ENCODE measurements around the gene IRAK1BP1. TPM values are rescaled to one million over a fixed set of nuclear protein-coding genes. Genes with fewer than 3 reads are reported as not detected.

The IRAK1BP1 gene
- total RNA-seq, 1 experiment from 2014 or later: 6.1 TPM

DNA sequence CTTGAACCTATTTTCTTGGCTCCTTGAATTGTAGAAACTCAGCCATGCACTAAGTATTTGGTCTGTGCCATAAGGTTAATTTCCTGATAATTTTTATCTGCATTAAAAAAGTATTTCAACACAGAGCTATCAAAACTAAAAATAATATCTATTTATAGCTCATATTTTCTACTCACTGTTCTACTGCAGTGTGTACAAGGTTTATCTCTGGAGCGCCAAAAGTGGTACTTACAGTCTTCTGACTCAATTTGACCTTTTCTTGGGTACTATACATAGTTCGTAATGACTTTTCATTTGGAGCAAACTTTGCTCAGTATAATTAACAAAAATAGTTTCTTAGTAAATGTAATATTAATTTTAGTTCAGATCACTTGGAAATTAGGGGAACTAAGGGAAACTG lies 69.2 kb downstream of the IRAK1BP1 start:
- POLR2A ChIA-PET: no interaction called here
- no peak for ATAC-seq
- no peaks in the 10 kb centered on the region for H3K9me3 Mint-ChIP-seq

DNA sequence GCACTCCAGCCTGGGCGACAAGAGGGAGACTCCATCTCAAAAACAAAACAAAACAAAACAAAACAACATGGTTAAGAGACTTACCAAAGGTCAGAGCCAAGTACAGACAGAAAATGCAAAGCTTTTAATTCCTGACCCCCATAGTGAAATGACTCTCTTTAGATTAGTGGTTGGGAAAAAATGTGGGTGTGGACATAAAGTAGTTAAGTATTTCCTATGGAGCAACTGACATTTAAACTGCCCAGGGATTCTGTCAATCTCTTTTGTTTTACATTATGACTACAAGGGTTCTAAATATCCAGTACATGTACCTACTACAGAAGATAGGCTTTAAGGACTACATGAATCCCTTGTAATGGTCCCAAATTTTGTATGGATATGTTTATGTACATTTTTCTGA lies 75.1 kb downstream of the IRAK1BP1 start:
- DNase-seq (ENCODE audit: low spot score) (no peak), ATAC-seq (no peak)
- Mint-ChIP-seq H3K9me3 (no peaks in the 10 kb centered on the region), H3K27ac (no peak overlapping the region), H3K27me3 (ENCODE audit: low read depth) (no peaks in the 10 kb centered on the region), H3K36me3 (peaks cover 56% of the 10 kb centered on the region), H3K4me3 (no peak overlapping the region), H3K4me1 (no peaks in the 10 kb centered on the region)
- CTCF ChIA-PET: no interaction called here
- POLR2A ChIA-PET: no interaction called here
- TF ChIP-seq, protein P1, sequence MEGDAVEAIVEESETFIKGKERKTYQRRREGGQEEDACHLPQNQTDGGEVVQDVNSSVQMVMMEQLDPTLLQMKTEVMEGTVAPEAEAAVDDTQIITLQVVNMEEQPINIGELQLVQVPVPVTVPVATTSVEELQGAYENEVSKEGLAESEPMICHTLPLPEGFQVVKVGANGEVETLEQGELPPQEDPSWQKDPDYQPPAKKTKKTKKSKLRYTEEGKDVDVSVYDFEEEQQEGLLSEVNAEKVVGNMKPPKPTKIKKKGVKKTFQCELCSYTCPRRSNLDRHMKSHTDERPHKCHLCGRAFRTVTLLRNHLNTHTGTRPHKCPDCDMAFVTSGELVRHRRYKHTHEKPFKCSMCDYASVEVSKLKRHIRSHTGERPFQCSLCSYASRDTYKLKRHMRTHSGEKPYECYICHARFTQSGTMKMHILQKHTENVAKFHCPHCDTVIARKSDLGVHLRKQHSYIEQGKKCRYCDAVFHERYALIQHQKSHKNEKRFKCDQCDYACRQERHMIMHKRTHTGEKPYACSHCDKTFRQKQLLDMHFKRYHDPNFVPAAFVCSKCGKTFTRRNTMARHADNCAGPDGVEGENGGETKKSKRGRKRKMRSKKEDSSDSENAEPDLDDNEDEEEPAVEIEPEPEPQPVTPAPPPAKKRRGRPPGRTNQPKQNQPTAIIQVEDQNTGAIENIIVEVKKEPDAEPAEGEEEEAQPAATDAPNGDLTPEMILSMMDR (IDR thresholded peaks at IDR 0.05): no peak

More for the DNA sequence above, 69.2 kb downstream of the IRAK1BP1 start:
- DNase-seq (ENCODE audit: low spot score): no peak
- no peak overlapping the region for H3K27ac Mint-ChIP-seq
- CTCF ChIA-PET: no interaction called here
- H3K27me3 Mint-ChIP-seq (ENCODE audit: low read depth): no peaks in the 10 kb centered on the region
- H3K36me3 Mint-ChIP-seq: peaks cover 13% of the 10 kb centered on the region
- no peak for TF ChIP-seq SP1 (CRISPR knock-in tag; conservative IDR thresholded peaks at IDR 0.05)
- no peak for TF ChIP-seq EMX1 (CRISPR knock-in tag; IDR thresholded peaks at IDR 0.05)
- TF ChIP-seq ZNF396 (CRISPR knock-in tag; IDR thresholded peaks at IDR 0.05; ENCODE audit: borderline replicate concordance): no peak
- TF ChIP-seq, protein P2, sequence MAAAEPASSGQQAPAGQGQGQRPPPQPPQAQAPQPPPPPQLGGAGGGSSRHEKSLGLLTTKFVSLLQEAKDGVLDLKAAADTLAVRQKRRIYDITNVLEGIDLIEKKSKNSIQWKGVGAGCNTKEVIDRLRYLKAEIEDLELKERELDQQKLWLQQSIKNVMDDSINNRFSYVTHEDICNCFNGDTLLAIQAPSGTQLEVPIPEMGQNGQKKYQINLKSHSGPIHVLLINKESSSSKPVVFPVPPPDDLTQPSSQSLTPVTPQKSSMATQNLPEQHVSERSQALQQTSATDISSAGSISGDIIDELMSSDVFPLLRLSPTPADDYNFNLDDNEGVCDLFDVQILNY (CRISPR knock-in tag; IDR thresholded peaks at IDR 0.05): no peak
- TF ChIP-seq OVOL2 (CRISPR knock-in tag; IDR thresholded peaks at IDR 0.05; ENCODE audit: borderline replicate concordance): no peak
- TF ChIP-seq SOX15 (CRISPR knock-in tag; IDR thresholded peaks at IDR 0.05): no peak
- TF ChIP-seq, protein P3, sequence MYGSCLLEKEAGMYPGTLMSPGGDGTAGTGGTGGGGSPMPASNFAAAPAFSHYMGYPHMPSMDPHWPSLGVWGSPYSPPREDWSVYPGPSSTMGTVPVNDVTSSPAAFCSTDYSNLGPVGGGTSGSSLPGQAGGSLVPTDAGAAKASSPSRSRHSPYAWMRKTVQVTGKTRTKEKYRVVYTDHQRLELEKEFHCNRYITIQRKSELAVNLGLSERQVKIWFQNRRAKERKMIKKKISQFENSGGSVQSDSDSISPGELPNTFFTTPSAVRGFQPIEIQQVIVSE (CRISPR knock-in tag; IDR thresholded peaks at IDR 0.05; ENCODE audit: borderline replicate concordance): no peak
- TF ChIP-seq NR1H2 (CRISPR knock-in tag; IDR thresholded peaks at IDR 0.05): no peak
- no peak for TF ChIP-seq ZNF219 (CRISPR knock-in tag; IDR thresholded peaks at IDR 0.05; ENCODE audit: borderline replicate concordance)
- TF ChIP-seq JAZF1 (CRISPR knock-in tag; IDR thresholded peaks at IDR 0.05): no peak
- no peak for TF ChIP-seq CBFB (CRISPR knock-in tag; IDR thresholded peaks at IDR 0.05; ENCODE audit: low read depth)
- TF ChIP-seq ATF1 (CRISPR knock-in tag; IDR thresholded peaks at IDR 0.05): no peak
- TF ChIP-seq, protein P4, sequence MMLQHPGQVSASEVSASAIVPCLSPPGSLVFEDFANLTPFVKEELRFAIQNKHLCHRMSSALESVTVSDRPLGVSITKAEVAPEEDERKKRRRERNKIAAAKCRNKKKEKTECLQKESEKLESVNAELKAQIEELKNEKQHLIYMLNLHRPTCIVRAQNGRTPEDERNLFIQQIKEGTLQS (CRISPR knock-in tag; conservative IDR thresholded peaks at IDR 0.05): no peak
- TF ChIP-seq, protein P5, sequence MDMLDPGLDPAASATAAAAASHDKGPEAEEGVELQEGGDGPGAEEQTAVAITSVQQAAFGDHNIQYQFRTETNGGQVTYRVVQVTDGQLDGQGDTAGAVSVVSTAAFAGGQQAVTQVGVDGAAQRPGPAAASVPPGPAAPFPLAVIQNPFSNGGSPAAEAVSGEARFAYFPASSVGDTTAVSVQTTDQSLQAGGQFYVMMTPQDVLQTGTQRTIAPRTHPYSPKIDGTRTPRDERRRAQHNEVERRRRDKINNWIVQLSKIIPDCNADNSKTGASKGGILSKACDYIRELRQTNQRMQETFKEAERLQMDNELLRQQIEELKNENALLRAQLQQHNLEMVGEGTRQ (CRISPR knock-in tag; IDR thresholded peaks at IDR 0.05): no peak
- TF ChIP-seq, protein P6, sequence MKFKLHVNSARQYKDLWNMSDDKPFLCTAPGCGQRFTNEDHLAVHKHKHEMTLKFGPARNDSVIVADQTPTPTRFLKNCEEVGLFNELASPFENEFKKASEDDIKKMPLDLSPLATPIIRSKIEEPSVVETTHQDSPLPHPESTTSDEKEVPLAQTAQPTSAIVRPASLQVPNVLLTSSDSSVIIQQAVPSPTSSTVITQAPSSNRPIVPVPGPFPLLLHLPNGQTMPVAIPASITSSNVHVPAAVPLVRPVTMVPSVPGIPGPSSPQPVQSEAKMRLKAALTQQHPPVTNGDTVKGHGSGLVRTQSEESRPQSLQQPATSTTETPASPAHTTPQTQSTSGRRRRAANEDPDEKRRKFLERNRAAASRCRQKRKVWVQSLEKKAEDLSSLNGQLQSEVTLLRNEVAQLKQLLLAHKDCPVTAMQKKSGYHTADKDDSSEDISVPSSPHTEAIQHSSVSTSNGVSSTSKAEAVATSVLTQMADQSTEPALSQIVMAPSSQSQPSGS (CRISPR knock-in tag; IDR thresholded peaks at IDR 0.05; ENCODE audit: borderline replicate concordance, low read depth): no peak
- TF ChIP-seq, protein P7, sequence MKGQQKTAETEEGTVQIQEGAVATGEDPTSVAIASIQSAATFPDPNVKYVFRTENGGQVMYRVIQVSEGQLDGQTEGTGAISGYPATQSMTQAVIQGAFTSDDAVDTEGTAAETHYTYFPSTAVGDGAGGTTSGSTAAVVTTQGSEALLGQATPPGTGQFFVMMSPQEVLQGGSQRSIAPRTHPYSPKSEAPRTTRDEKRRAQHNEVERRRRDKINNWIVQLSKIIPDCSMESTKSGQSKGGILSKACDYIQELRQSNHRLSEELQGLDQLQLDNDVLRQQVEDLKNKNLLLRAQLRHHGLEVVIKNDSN (CRISPR knock-in tag; IDR thresholded peaks at IDR 0.05): no peak
- TF ChIP-seq, protein P8, sequence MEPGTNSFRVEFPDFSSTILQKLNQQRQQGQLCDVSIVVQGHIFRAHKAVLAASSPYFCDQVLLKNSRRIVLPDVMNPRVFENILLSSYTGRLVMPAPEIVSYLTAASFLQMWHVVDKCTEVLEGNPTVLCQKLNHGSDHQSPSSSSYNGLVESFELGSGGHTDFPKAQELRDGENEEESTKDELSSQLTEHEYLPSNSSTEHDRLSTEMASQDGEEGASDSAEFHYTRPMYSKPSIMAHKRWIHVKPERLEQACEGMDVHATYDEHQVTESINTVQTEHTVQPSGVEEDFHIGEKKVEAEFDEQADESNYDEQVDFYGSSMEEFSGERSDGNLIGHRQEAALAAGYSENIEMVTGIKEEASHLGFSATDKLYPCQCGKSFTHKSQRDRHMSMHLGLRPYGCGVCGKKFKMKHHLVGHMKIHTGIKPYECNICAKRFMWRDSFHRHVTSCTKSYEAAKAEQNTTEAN (CRISPR knock-in tag; IDR thresholded peaks at IDR 0.05): no peak
- TF ChIP-seq GTF2I (CRISPR knock-in tag; conservative IDR thresholded peaks at IDR 0.05): no peak
- TF ChIP-seq, protein P9, sequence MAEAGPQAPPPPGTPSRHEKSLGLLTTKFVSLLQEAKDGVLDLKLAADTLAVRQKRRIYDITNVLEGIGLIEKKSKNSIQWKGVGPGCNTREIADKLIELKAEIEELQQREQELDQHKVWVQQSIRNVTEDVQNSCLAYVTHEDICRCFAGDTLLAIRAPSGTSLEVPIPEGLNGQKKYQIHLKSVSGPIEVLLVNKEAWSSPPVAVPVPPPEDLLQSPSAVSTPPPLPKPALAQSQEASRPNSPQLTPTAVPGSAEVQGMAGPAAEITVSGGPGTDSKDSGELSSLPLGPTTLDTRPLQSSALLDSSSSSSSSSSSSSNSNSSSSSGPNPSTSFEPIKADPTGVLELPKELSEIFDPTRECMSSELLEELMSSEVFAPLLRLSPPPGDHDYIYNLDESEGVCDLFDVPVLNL (CRISPR knock-in tag; IDR thresholded peaks at IDR 0.05; ENCODE audit: borderline replicate concordance, low read depth): no peak
- TF ChIP-seq, protein P10, sequence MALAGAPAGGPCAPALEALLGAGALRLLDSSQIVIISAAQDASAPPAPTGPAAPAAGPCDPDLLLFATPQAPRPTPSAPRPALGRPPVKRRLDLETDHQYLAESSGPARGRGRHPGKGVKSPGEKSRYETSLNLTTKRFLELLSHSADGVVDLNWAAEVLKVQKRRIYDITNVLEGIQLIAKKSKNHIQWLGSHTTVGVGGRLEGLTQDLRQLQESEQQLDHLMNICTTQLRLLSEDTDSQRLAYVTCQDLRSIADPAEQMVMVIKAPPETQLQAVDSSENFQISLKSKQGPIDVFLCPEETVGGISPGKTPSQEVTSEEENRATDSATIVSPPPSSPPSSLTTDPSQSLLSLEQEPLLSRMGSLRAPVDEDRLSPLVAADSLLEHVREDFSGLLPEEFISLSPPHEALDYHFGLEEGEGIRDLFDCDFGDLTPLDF (CRISPR knock-in tag; IDR thresholded peaks at IDR 0.05): no peak
- no peaks in the 10 kb centered on the region for H3K4me1 Mint-ChIP-seq
- no peak overlapping the region for H3K4me3 Mint-ChIP-seq
